Caco-2 (cell line): ENCODE measurements around the gene NDUFB3. TPM values are rescaled to one million over a fixed set of nuclear protein-coding genes. Genes with fewer than 3 reads are reported as not detected.

ENCODE experiments used
- BruUV-seq: library from RNA; stranded (reverse); fragments of 400-500 nt; replicated peaks from 2 replicates; lab custom pipeline; 2021; lab: Mats Ljungman, UMichigan
- CTCF ChIA-PET: fragments of 300-600 bp; sonication (Branson Sonifier 250); formaldehyde crosslinking; loops from one replicate; lab custom pipeline; 2022; ENCODE audit warnings: antibody characterized with exemption; lab: Charles Lee
- POLR2A ChIA-PET: fragments of 300-600 bp; sonication (Branson Sonifier 250); formaldehyde crosslinking; loops from one replicate; lab custom pipeline; 2022; ENCODE audit warnings: antibody characterized with exemption; lab: Charles Lee
- DNase-seq, 2 experiments: peaks; one replicate each; pipeline versions ENCODE4 v3.0.0 to v3.0.0-alpha.2; 2020 to 2022
- H3K27me3 ChIP-seq: replicated peaks from 2 replicates; pipeline ENCODE4 v1.6.0; 2011; ENCODE audit warnings: low read length; ENCODE audit not compliant: control insufficient read depth, insufficient read depth
- H3K36me3 ChIP-seq: 2 replicates; pipeline ENCODE4 v1.5.1; 2011; ENCODE audit warnings: low read length; ENCODE audit not compliant: control insufficient read depth, insufficient read depth
- H3K4me1 ChIP-seq: fragments of 250-450 bp; sonication (Bioruptor Pico); 2 replicates; pipeline ENCODE4 v1.5.1; 2020; ENCODE audit warnings: mild to moderate bottlenecking
- H3K4me3 ChIP-seq: 2 replicates; pipeline ENCODE4 v1.5.1; 2011; ENCODE audit warnings: low read depth, mild to moderate bottlenecking, control low read depth, low read length
- H3K9me3 ChIP-seq: fragments of 250-450 bp; sonication (Bioruptor Pico); 2 replicates; pipeline ENCODE4 v1.5.1; 2020; ENCODE audit warnings: mild to moderate bottlenecking, moderate library complexity
- H3K27ac Mint-ChIP-seq: one replicate; pipeline ENCODE4 v1.8.0; 2022; ENCODE audit warnings: mixed read lengths; ENCODE audit not compliant: unreplicated experiment
- H3K27me3 Mint-ChIP-seq: one replicate; pipeline ENCODE4 v1.8.0; 2022; ENCODE audit warnings: mixed read lengths; ENCODE audit not compliant: insufficient read depth, unreplicated experiment
- H3K36me3 Mint-ChIP-seq: one replicate; pipeline ENCODE4 v1.8.0; 2022; ENCODE audit warnings: mild to moderate bottlenecking, mixed read lengths; ENCODE audit not compliant: insufficient read depth, unreplicated experiment
- H3K4me1 Mint-ChIP-seq: one replicate; pipeline ENCODE4 v1.8.0; 2022; ENCODE audit warnings: low read depth, mixed read lengths; ENCODE audit not compliant: unreplicated experiment
- H3K4me3 Mint-ChIP-seq: one replicate; pipeline ENCODE4 v1.8.0; 2022; ENCODE audit warnings: mild to moderate bottlenecking, moderate library complexity, mixed read lengths; ENCODE audit not compliant: unreplicated experiment
- H3K9me3 Mint-ChIP-seq: one replicate; pipeline ENCODE4 v1.8.0; 2022; ENCODE audit warnings: mixed read lengths; ENCODE audit not compliant: unreplicated experiment
- CTCF ChIP-seq, 2 experiments: fragments of 200-600 bp in 1 of 2; IDR thresholded peaks; 1 replicate in 1 of 2; 2 replicates in 1 of 2; pipeline versions ENCODE4 v1.5.1 to v1.8.0; 2011 to 2022; ENCODE audit warnings: antibody characterized with exemption in 1 of 2, control low read depth in 1 of 2, inconsistent platforms in 1 of 2, low read depth in 1 of 2, low read length in 1 of 2, mild to moderate bottlenecking in 1 of 2, moderate library complexity in 1 of 2; ENCODE audit not compliant: insufficient read depth in 1 of 2, severe bottlenecking in 1 of 2, unreplicated experiment in 1 of 2
- intact Hi-C: fragments of 100-400 bp; cut with micrococcal nuclease; formaldehyde crosslinking; loops from one replicate; pipeline ENCODE4 v1.10.0; 2022; ENCODE audit not compliant: unreplicated experiment
- total RNA-seq: library from RNA; stranded (reverse); gene quantifications from 2 replicates; pipeline ENCODE4 v1.2.3, GENCODE V29; 2022

Gene NDUFB3
- total RNA-seq, 1 experiment from 2014 or later = 117 TPM

GRCh38 chr2:201114350-201114749, 42.5 kb downstream of the NDUFB3 start:
- TF ChIP-seq CTCF (IDR thresholded peaks at IDR 0.05; ENCODE audit: insufficient read depth in 1 of 2, low read depth in 1 of 2, low read length in 1 of 2, severe bottlenecking in 1 of 2, unreplicated experiment in 1 of 2) = no peak
- CTCF ChIA-PET = no interaction called here
- Mint-ChIP-seq H3K4me1 (peaks cover 15% of the 10 kb centered on the region), H3K36me3 (peaks cover 17% of the 10 kb centered on the region), H3K27me3 (no peaks in the 10 kb centered on the region), H3K27ac (peak overlapping the region; percentile 91), H3K4me3 (peak overlapping the region; percentile 98), H3K9me3 (no peaks in the 10 kb centered on the region)
- DNase-seq = no peak
- H3K4me1 ChIP-seq = peaks cover 11% of the 10 kb centered on the region; the same call in 1 of the 2 replicates
- H3K4me3 ChIP-seq = no peak overlapping the region
- H3K36me3 ChIP-seq = no peaks in the 10 kb centered on the region
- POLR2A ChIA-PET = no interaction called here
- no TSS peak for BruUV-seq
- no peaks in the 10 kb centered on the region for H3K9me3 ChIP-seq
- intact Hi-C loops = no loop called here
- no peaks in the 10 kb centered on the region for H3K27me3 ChIP-seq

- no peak overlapping the region for H3K4me3 ChIP-seq
- BruUV-seq = no TSS peak
- peaks cover 11% of the 10 kb centered on the region; the same call in 1 of the 2 replicates for H3K4me1 ChIP-seq
- H3K9me3 Mint-ChIP-seq = no peaks in the 10 kb centered on the region
- peak overlapping the region; percentile 98 for H3K4me3 Mint-ChIP-seq
- no peaks in the 10 kb centered on the region for H3K9me3 ChIP-seq
- DNase-seq = no peak
- CTCF ChIA-PET = interaction anchor here (3.2 kb wide), 1 partner anchor 43 kb away, joined by 17 read pairs; no protein-coding TSS in a partner anchor
- H3K27ac Mint-ChIP-seq = peak overlapping the region; percentile 91
- H3K4me1 Mint-ChIP-seq = peaks cover 20% of the 10 kb centered on the region
- POLR2A ChIA-PET = no interaction called here
- no peaks in the 10 kb centered on the region for H3K36me3 ChIP-seq
- TF ChIP-seq CTCF (IDR thresholded peaks at IDR 0.05; ENCODE audit: insufficient read depth in 1 of 2, low read depth in 1 of 2, low read length in 1 of 2, severe bottlenecking in 1 of 2, unreplicated experiment in 1 of 2) = no peak
- intact Hi-C loops = loop anchor here (5.0 kb wide), 2 partner anchors 228 to 337 kb away; partner anchors contain the start of genes NIF3L1, PPIL3, STRADB and TRAK2
- H3K27me3 Mint-ChIP-seq = no peaks in the 10 kb centered on the region
- peaks cover 17% of the 10 kb centered on the region for H3K36me3 Mint-ChIP-seq
- H3K27me3 ChIP-seq = no peaks in the 10 kb centered on the region
Measured at GRCh38 chr2:201114846-201115245, 43.0 kb downstream of the NDUFB3 start.

- H3K4me1 Mint-ChIP-seq = peaks cover 32% of the 10 kb centered on the region
- TSS peak; percentile 49 for BruUV-seq
- H3K27me3 Mint-ChIP-seq = no peaks in the 10 kb centered on the region
- CTCF ChIA-PET = interaction anchor here (0.9 to 3.2 kb wide), 4 partner anchors 10 to 116 kb away, joined by 5 to 17 read pairs (median 7); no protein-coding TSS in a partner anchor
- H3K27ac Mint-ChIP-seq = peak within 1 kb of the TSS; percentile 91
- peak within 1 kb of the TSS; percentile 98 for H3K4me3 Mint-ChIP-seq
- no peaks in the 10 kb centered on the region for H3K9me3 Mint-ChIP-seq
- no peak for TF ChIP-seq CTCF (IDR thresholded peaks at IDR 0.05; ENCODE audit: insufficient read depth in 1 of 2, low read depth in 1 of 2, low read length in 1 of 2, severe bottlenecking in 1 of 2, unreplicated experiment in 1 of 2)
- POLR2A ChIA-PET = interaction anchor here (0.6 to 0.9 kb wide), 6 partner anchors 14 to 1177 kb away, joined by 3 to 6 read pairs (median 3); partner anchors contain the start of gene CLK1
- Histone ChIP-seq H3K36me3 (no peaks in the 10 kb centered on the region), H3K27me3 (no peaks in the 10 kb centered on the region), H3K4me3 (peak within 1 kb of the TSS; percentile 85), H3K9me3 (no peaks in the 10 kb centered on the region), H3K4me1 (peaks cover 24% of the 10 kb centered on the region)
- H3K36me3 Mint-ChIP-seq = peaks cover 26% of the 10 kb centered on the region
- DNase-seq = peak; percentile 83 to 89
- intact Hi-C loops = loop anchor here (1.0 to 5.0 kb wide), 6 partner anchors 45 to 336 kb away; partner anchors contain the start of genes HYCC2, NIF3L1, ORC2 and PPIL3
Measured at GRCh38 chr2:201116115-201116958, 44.5 kb downstream of the NDUFB3 start, which contains the start of gene CFLAR. Gene CFLAR, plus strand, starts transcription at chr2:201116164. Its CDS starts 13,702 bp downstream, at chr2:201129866.
